Peyer's patch (tissue), 4 donors: ENCODE measurements around the gene LIN37. TPM values are rescaled to one million over a fixed set of nuclear protein-coding genes. Genes with fewer than 3 reads are reported as not detected.
A peak's percentile ranks its signal among the peaks of the same experiment; 100 is the strongest.

Experiments used
- DNase-seq, 3 donors: peaks; one replicate each; pipeline ENCODE4 v3.0.0-alpha.2; 2017 to 2019
- H3K27ac ChIP-seq, 4 donors: fragments of 200-600 bp; sonication (generic); one replicate each; pipeline ENCODE4 v1.5.1; 2016 to 2019
- H3K27me3 ChIP-seq, 2 donors: fragments of 200-600 bp; sonication (generic); one replicate each; pipeline ENCODE4 v1.5.1; 2019
- H3K36me3 ChIP-seq, 3 donors: fragments of 200-600 bp; sonication (generic); one replicate each; pipeline ENCODE4 v1.5.1; 2016 to 2019
- H3K4me1 ChIP-seq, 4 donors: fragments of 200-600 bp; sonication (generic); one replicate each; pipeline ENCODE4 v1.5.1; 2016 to 2019
- H3K4me3 ChIP-seq, 4 donors: fragments of 200-600 bp; sonication (generic); 1 replicate in 3 of 4; 2 replicates in 1 of 4; pipeline ENCODE4 v1.5.1; 2016 to 2019; ENCODE audit warnings: mild to moderate bottlenecking in 1 of 4
- H3K9me3 ChIP-seq, 4 donors: fragments of 200-600 bp; sonication (generic); one replicate each; pipeline ENCODE4 v1.5.1; 2016 to 2019; ENCODE audit warnings: mild to moderate bottlenecking in 1 of 4
- CTCF ChIP-seq, 6 experiments: fragments of 450-650 bp in 4 of 6; fragments of 200-600 bp in 2 of 6; sonication (generic) in 1 of 6; IDR thresholded peaks; one replicate each; pipeline ENCODE4 v1.5.1; 2017 to 2019; ENCODE audit warnings: antibody characterized with exemption in 6 of 6, mild to moderate bottlenecking in 3 of 6, moderate library complexity in 1 of 6
- POLR2A ChIP-seq, 2 donors: fragments of 450-650 bp; IDR thresholded peaks; one replicate each; pipeline ENCODE4 v1.5.1; 2017; ENCODE audit warnings: antibody characterized with exemption in 2 of 2, mild to moderate bottlenecking in 2 of 2, moderate library complexity in 2 of 2
- total RNA-seq, 4 donors: library from RNA; depleted of rRNA; stranded (reverse); fragments of >200 nt; gene quantifications; one replicate each; pipeline ENCODE4 v1.1.0, GENCODE V29; 2016

The LIN37 gene
- total RNA-seq, 4 donors from 2014 or later = 11.6 to 30.5 (median 20.2) TPM

DNA sequence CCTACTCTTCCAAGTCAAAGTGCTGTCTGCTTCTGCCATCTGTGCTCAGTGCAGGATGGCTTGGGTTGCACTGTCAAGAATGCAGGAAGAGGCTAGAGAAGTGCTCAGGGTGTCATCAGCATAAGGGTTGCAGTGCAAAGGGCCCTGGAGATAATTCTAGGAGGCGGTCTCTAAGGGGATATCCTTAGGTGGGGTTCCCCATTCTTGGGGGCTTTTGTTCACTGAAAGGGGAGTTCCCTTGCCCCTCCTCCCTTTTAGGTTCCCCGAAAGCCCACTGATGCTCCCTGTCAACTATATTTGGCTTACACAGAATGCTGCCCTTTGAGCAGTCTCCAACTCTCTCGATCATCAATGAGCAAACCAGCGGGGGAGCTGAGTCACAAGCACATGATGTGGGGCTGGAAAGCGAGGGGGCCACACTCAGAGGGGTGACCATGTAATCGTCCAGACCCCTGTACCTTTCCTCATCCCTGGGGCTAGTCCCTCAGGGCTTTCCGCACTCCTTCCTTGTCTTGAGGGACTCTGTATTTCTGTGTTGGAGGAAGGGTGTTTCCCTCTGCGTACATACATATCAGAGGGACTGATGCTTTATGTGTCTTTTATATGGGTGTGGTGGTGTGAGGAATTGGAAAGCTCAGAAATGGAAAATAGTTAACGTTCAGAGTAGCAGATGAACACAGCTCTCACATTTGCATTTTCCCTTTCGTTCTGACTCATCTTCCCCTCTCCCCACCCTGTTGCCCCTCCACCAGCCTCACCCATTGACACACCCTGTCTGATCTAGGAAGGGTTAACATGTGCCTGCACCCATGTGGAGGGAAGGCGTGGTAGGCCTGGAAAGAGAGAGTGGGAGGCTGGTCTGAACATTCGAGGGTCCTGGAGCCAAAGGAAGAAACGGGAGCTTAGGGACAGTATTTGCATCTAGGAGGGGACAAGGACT, 37.3 kb upstream of the LIN37 start:
- DNase-seq = peak in 1 of 3 donors; percentile 41
- Histone ChIP-seq H3K36me3 (no peaks in the 10 kb centered on the region), H3K9me3 (no peaks in the 10 kb centered on the region), H3K4me1 (peaks cover 0 to 10% (median 7%) of the 10 kb centered on the region in 4 donors), H3K27ac (peak overlapping the region in 2 of 4 donors; percentile 69 to 93), H3K27me3 (no peaks in the 10 kb centered on the region), H3K4me3 (no peak overlapping the region)
- TF ChIP-seq POLR2A (IDR thresholded peaks at IDR 0.05) = no peak
- no peak for TF ChIP-seq CTCF (IDR thresholded peaks at IDR 0.05)

DNA sequence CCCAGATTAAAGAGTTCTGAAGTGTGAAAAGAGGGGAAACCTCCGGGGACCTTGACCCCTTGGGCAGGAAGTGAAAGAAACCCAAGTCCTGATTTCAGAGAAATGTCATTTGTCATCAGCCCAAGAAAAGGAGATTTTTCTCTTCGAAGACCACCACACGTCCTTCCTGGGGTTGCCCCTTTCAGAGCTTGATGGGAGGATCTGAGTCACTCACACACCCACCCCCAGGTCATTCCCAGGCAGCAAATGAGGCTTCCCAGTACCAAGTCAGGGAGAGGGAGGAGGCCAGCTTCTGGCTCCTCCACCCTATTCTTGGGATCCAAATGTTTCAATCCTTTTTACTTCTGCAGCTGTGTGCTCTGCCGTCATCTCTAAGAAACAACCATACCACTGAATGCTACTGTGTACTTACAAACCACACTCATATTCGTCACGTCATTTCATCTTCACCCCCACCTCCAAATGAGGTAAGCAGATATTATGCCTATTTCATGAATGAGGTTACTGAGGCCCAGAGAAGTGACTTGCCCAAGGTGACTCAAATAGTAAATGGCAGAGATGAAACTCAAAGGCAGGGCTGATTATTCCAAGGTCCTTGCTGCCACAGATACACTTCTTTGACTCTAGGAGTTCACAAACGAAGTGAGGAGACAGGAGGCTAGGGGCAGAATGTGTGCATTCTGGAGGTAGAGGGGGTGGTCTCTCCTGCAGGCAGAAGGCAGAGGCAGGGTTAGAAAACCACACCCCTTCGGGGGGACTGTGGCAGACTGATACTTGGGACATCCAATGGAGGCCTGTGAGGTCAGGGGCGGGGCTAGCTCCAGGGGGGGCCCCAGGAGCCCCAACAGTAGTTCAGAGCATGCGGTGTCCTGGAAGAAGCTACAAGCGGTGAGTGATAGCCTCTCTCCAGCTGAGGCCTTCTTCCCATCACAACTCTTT, 35.5 kb upstream of the LIN37 start:
- no peak for TF ChIP-seq POLR2A (IDR thresholded peaks at IDR 0.05)
- no peak for TF ChIP-seq CTCF (IDR thresholded peaks at IDR 0.05)
- peak overlapping the region in 3 of 4 donors; percentile 20 to 93 (median 69) for H3K27ac ChIP-seq
- DNase-seq = peak in 2 of 3 donors; percentile 82 to 86
- no peaks in the 10 kb centered on the region for H3K36me3 ChIP-seq
- peak overlapping the region in 2 of 4 donors; percentile 12 to 40 for H3K4me3 ChIP-seq
- H3K9me3 ChIP-seq = no peaks in the 10 kb centered on the region
- H3K4me1 ChIP-seq = peaks cover 0 to 15% (median 9%) of the 10 kb centered on the region in 4 donors
- no peaks in the 10 kb centered on the region for H3K27me3 ChIP-seq

DNA sequence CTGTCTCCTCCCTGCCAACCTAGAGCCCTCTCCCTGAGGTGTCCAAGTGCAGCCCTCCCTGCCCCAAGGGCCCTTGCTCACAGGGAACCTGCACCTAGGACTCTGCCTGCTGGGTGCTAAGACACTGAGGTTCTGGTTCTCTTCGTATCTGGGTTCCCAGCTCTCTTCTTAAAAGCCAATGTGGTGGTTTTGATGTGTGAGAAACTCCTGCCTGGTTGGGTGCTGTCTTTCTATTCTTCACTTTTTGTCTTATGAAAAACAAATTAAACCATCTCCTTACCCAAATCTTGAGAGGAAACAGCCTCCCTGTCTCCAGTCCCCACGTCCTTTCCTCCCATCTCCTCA, 34.9 kb upstream of the LIN37 start:
- Histone ChIP-seq H3K36me3 (no peaks in the 10 kb centered on the region), H3K9me3 (no peaks in the 10 kb centered on the region), H3K27me3 (no peaks in the 10 kb centered on the region), H3K4me1 (peaks cover 0 to 15% (median 9%) of the 10 kb centered on the region in 4 donors), H3K27ac (peak overlapping the region in 2 of 4 donors; percentile 69 to 93), H3K4me3 (peak overlapping the region in 2 of 4 donors; percentile 12 to 40)
- TF ChIP-seq POLR2A (IDR thresholded peaks at IDR 0.05) = no peak
- TF ChIP-seq CTCF (IDR thresholded peaks at IDR 0.05) = no peak
- DNase-seq = no peak

DNA sequence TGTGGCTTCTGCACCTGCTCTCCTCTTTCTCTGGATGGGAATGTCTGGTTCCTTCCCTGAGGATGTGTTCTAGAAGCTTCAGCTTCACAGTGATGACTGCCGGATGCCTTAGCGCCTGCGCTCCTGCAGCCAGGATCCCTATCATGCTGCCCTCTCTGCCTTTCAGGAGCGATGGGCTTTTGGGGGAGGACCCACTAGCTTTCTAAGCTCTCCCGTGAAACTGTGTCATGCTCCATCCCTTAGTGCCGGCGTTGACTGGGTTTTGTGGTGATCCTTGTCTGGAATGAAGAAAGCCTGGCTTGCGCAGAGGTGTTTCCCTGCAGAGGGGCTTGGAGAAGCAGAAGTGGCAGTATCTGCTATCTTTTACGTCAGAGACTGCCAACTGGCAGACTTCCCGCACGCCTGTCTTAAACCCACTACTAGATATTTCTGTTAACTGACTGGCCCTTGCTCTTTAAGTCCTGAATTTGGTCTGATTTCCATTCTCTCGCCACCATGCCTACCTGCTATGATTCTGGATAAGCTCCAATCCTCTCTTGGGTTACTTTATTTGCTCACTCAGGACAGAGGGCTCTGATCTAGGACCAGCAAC, 34.4 kb upstream of the LIN37 start:
- DNase-seq = peak in 2 of 3 donors; percentile 50 to 65
- peak overlapping the region in 2 of 4 donors; percentile 12 to 40 for H3K4me3 ChIP-seq
- no peaks in the 10 kb centered on the region for H3K36me3 ChIP-seq
- no peaks in the 10 kb centered on the region for H3K9me3 ChIP-seq
- H3K27ac ChIP-seq = peak overlapping the region in 2 of 4 donors; percentile 69 to 93
- H3K27me3 ChIP-seq = no peaks in the 10 kb centered on the region
- TF ChIP-seq POLR2A (IDR thresholded peaks at IDR 0.05) (no peak), CTCF (IDR thresholded peaks at IDR 0.05) (no peak)
- H3K4me1 ChIP-seq = peaks cover 0 to 20% (median 11%) of the 10 kb centered on the region in 4 donors
